ENCODE measurements around the gene BTBD7.

BTBD7 gene, protein sequence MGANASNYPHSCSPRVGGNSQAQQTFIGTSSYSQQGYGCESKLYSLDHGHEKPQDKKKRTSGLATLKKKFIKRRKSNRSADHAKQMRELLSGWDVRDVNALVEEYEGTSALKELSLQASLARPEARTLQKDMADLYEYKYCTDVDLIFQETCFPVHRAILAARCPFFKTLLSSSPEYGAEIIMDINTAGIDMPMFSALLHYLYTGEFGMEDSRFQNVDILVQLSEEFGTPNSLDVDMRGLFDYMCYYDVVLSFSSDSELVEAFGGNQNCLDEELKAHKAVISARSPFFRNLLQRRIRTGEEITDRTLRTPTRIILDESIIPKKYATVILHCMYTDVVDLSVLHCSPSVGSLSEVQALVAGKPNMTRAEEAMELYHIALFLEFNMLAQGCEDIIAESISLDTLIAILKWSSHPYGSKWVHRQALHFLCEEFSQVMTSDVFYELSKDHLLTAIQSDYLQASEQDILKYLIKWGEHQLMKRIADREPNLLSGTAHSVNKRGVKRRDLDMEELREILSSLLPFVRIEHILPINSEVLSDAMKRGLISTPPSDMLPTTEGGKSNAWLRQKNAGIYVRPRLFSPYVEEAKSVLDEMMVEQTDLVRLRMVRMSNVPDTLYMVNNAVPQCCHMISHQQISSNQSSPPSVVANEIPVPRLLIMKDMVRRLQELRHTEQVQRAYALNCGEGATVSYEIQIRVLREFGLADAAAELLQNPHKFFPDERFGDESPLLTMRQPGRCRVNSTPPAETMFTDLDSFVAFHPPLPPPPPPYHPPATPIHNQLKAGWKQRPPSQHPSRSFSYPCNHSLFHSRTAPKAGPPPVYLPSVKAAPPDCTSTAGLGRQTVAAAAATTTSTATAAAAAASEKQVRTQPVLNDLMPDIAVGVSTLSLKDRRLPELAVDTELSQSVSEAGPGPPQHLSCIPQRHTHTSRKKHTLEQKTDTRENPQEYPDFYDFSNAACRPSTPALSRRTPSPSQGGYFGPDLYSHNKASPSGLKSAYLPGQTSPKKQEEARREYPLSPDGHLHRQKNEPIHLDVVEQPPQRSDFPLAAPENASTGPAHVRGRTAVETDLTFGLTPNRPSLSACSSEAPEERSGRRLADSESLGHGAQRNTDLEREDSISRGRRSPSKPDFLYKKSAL

DNA sequence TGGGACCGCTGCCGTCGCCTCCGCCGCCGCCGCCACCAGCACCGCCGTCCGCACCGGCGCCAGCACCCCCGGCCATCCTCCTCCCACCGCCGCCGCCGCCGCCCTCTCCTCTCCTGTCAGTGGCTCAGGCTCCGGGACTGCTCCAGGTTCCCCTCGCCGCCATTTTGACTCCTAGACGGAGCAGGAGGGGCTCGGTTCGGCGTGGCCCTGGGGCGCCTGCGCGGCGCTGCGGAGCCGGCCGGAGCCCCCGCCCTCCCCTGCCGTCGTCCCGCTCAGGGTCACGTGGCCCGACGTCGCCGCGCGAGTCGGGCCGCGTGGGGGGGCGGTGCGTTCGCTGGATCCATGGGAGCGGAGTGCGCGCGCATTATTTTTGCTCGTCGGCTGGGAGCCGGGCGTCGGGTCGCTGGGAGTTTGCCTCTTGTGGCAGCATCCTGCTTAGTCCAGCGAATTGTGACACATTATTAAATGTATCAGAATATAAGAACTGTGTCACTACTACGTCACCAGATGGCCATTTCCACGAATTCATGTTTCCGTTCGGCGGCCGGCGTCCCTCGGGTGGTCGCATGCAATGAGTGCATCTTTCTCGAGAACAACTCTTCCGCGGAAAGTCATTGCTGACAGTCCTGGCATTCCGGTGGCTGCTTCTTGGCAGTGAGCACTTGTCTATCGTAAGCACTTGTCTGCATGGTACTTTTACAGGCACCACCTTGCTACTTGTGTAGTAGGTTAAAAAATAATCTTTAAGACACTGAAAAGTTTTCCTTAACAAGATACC is at the start of gene BTBD7:
Gene BTBD7, minus strand, starts transcription at position 184 of the 778 bp plus-strand sequence. CDS start 36,985 bp downstream, outside the sequence.
- H3K4me3 ChIP-seq (replicated peaks; ENCODE audit: low read depth, low read length): peak within 1 kb of the TSS; percentile 72
- peak; percentile 94 for DNase-seq (ENCODE audit: low read depth)
- TF ChIP-seq, protein P1, sequence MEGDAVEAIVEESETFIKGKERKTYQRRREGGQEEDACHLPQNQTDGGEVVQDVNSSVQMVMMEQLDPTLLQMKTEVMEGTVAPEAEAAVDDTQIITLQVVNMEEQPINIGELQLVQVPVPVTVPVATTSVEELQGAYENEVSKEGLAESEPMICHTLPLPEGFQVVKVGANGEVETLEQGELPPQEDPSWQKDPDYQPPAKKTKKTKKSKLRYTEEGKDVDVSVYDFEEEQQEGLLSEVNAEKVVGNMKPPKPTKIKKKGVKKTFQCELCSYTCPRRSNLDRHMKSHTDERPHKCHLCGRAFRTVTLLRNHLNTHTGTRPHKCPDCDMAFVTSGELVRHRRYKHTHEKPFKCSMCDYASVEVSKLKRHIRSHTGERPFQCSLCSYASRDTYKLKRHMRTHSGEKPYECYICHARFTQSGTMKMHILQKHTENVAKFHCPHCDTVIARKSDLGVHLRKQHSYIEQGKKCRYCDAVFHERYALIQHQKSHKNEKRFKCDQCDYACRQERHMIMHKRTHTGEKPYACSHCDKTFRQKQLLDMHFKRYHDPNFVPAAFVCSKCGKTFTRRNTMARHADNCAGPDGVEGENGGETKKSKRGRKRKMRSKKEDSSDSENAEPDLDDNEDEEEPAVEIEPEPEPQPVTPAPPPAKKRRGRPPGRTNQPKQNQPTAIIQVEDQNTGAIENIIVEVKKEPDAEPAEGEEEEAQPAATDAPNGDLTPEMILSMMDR (IDR thresholded peaks at IDR 0.05; ENCODE audit: low read length, missing control alignments): no peak

DNA sequence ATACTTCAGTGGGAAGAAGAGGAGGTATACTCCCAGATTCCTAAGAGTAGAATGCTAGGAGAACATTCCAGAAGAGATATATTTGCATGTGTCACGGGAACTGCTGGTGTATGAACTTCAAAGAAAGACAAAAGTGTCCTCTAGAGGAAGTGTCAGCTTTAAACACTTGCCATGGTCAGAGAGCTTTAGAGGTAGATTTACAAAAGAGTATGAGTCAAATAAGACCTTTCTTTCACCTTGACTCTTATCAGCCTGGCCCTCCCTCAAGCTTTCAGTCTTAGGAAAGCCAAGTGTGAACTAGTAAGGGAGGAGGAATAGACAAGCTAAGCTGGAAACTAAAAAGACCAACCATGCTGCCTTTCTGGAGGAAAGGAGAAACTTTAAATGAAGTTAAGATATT is 48.8 kb upstream of the BTBD7 start:
- TF ChIP-seq, protein P1 (IDR thresholded peaks at IDR 0.05; ENCODE audit: low read length, missing control alignments): no peak
- DNase-seq (ENCODE audit: low read depth): no peak
- H3K4me3 ChIP-seq (replicated peaks; ENCODE audit: low read depth, low read length): no peak overlapping the region

DNA sequence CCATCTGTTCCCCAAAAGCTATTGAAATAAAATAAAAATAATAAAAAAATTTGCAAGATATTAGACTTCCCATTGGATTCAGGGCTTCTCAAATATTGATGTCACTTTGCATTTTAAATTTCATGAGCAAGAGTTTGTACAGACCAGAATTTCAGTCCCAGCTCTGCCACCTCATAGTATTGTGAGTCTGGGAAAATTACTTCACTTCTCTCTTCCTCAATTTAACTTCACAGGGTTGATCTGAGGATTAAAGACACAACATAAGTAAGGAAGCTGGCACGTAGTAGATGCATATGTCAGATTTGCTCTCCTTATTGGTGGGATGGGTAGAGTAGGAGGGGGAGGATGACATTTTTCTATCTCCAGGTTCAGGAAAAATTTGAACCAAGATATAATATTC is 47.0 kb upstream of the BTBD7 start:
- no peak for DNase-seq (ENCODE audit: low read depth)
- no peak overlapping the region for H3K4me3 ChIP-seq (replicated peaks; ENCODE audit: low read depth, low read length)
- TF ChIP-seq, protein P1 (IDR thresholded peaks at IDR 0.05; ENCODE audit: low read length, missing control alignments): no peak

DNA sequence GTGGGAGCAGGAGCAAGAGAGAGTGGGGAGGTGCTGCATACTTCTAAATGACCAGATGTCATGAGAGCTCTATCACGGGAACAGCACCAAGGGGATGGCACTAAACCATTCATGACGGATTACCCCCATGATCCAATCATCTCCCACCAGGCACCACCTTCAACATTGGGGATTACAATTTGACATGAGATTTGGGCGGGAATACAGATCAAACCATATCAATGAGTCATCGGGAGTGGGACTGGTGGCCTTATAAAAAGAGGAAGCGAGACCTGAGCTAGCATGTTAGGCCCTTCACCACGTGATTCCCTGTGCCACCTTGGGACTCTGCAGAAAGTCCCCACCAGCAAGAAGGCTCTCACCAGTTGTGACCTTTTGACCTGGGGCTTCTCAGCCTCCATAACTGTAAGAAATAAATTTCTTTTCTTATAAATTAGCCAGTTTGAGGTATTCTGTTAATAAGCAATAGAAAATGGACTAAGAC is 42.9 kb upstream of the BTBD7 start:
- no peak overlapping the region for H3K4me3 ChIP-seq (replicated peaks; ENCODE audit: low read depth, low read length)
- DNase-seq (ENCODE audit: low read depth): no peak
- TF ChIP-seq, protein P1 (IDR thresholded peaks at IDR 0.05; ENCODE audit: low read length, missing control alignments): no peak

DNA sequence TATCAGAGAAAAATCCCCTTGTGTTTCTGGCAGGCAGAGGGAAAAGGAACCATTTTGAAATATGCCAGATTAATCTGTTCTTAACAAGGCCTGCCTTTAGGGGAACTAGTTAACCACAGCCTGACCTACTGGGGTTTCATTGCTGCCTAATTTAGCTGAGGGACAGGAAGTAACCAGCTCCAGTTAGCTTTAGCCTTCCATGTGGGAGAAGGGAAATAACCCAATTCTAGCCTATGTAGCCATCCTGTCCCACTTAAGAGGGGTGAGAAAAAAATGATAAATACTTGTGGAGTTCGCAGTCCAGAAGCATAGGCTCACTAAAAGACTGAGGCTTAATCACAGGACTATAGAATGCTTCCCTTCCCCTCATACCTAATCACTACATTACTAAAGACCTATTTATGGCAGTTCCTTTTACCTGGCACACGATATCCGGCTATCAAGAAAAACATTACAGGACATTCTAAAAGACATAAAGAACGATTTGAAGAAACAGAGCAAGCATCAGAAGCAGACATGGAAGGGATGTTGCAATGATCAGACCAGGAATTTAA is 37.0 kb upstream of the BTBD7 start:
- H3K4me3 ChIP-seq (replicated peaks; ENCODE audit: low read depth, low read length): no peak overlapping the region
- TF ChIP-seq, protein P1 (IDR thresholded peaks at IDR 0.05; ENCODE audit: low read length, missing control alignments): no peak
- no peak for DNase-seq (ENCODE audit: low read depth)

Measured in fibroblast of pulmonary artery (primary cell).